OCI-LY3 (cell line): ENCODE measurements around the gene TENT4B.

Experiments used
- EZH2phosphoT487 ChIP-seq: fragments of 200-600 bp; shearing (Covaris generic); IDR thresholded peaks from 2 replicates; pipeline ENCODE4 v1.6.1; 2018; ENCODE audit warnings: antibody characterized with exemption, mixed run types, low read depth
- TF ChIP-seq, protein P1 (sequence below): fragments of 200-600, 300-600 bp; sonication (generic); IDR thresholded peaks from 2 replicates; pipeline ENCODE4 v1.5.1; 2014; ENCODE audit warnings: antibody characterized with exemption, low read length, low read depth

DNA sequence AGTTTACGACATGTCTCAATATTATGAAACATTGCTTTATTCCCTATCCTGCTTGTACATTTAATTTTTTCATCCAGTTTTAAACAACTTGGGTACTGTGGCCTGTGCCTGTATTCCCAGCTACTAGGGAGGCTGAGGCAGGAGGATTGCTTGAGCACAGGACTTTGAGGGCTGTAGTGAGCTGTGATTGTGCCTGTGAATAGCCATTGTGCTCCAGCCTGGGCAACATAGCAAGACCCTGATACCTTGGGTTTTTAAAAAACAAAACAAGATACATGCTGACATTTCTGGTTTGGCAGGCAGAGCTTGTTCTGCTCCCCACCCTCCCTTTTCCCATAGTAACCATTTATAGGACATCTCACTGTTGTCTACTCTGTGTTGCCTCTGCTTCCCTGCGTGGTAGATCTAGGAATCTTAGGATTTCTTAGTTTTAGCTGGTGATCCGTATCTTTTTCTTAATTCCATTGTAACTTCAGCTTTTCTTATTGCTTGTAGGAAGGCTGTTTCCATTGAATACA lies 35.6 kb downstream of the TENT4B start:
- TF ChIP-seq, protein P1, sequence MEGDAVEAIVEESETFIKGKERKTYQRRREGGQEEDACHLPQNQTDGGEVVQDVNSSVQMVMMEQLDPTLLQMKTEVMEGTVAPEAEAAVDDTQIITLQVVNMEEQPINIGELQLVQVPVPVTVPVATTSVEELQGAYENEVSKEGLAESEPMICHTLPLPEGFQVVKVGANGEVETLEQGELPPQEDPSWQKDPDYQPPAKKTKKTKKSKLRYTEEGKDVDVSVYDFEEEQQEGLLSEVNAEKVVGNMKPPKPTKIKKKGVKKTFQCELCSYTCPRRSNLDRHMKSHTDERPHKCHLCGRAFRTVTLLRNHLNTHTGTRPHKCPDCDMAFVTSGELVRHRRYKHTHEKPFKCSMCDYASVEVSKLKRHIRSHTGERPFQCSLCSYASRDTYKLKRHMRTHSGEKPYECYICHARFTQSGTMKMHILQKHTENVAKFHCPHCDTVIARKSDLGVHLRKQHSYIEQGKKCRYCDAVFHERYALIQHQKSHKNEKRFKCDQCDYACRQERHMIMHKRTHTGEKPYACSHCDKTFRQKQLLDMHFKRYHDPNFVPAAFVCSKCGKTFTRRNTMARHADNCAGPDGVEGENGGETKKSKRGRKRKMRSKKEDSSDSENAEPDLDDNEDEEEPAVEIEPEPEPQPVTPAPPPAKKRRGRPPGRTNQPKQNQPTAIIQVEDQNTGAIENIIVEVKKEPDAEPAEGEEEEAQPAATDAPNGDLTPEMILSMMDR: no peak
- no peak for TF ChIP-seq EZH2phosphoT487
